ENCODE measurements around the gene OTOG. TPM values are rescaled to one million over a fixed set of nuclear protein-coding genes. Genes with fewer than 3 reads are reported as not detected.

OTOG gene
- total RNA-seq, 2 experiments from 2014 or later = not detected

DNA sequence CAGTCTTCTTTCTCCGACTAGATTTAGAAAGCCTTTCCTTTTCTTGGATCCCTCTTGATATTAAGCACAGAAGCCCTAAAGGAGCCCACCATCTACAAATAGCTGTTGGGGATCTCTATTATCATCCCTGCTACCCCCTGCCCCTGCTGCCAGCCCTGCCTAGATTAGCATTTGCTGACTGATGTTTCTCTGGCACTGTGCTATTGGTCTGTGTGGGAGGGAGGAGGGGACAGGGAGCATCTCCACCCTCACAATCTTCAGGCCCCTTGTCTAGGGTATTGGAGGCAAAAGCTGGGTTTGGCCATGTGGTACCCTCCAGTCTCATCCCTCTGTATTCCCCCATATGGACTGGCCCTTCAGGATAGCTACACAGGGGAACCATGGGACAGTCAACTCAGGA is 9.0 kb upstream of the OTOG start:
- no peak overlapping the region for H3K27ac ChIP-seq (ENCODE audit: low read depth in 1 of 2, low read length in 2 of 2)
- ATAC-seq (ENCODE audit: poor library complexity) = no peak
- Mint-ChIP-seq H3K27me3 (peaks cover 8% of the 10 kb centered on the region), H3K36me3 (ENCODE audit: low read depth) (no peaks in the 10 kb centered on the region), H3K4me1 (ENCODE audit: low read depth) (no peaks in the 10 kb centered on the region), H3K9me3 (no peaks in the 10 kb centered on the region), H3K4me3 (no peak overlapping the region), H3K27ac (no peak overlapping the region)
- H3K4me3 ChIP-seq (ENCODE audit: low read length) = no peak overlapping the region
- ChIA-PET POLR2A (no interaction called here), CTCF (no interaction called here)
- intact Hi-C loops (cut with DNase I, micrococcal nuclease) = no loop called here
- H3K4me1 ChIP-seq (ENCODE audit: insufficient read depth, low read length) = no peaks in the 10 kb centered on the region
- H3K9me3 ChIP-seq (ENCODE audit: control insufficient read depth in 1 of 2, insufficient read depth in 1 of 2, low read length in 2 of 2) = no peaks in the 10 kb centered on the region
- DNase-seq = no peak
- no peaks in the 10 kb centered on the region for H3K36me3 ChIP-seq (ENCODE audit: insufficient read depth, low read length)
- H3K27me3 ChIP-seq (ENCODE audit: control insufficient read depth in 1 of 2, insufficient read depth in 2 of 2, low read length in 2 of 2) = peaks cover 4% of the 10 kb centered on the region in 2 experiments
- TF ChIP-seq CTCF (IDR thresholded peaks at IDR 0.05) = no peak

- Histone ChIP-seq H3K36me3 (ENCODE audit: insufficient read depth, low read length) (no peaks in the 10 kb centered on the region), H3K27me3 (ENCODE audit: control insufficient read depth in 1 of 2, insufficient read depth in 2 of 2, low read length in 2 of 2) (peaks cover 6 to 9% of the 10 kb centered on the region in 2 experiments), H3K4me1 (ENCODE audit: insufficient read depth, low read length) (no peaks in the 10 kb centered on the region), H3K4me3 (ENCODE audit: low read length) (no peak overlapping the region), H3K27ac (ENCODE audit: low read depth in 1 of 2, low read length in 2 of 2) (no peak overlapping the region), H3K9me3 (ENCODE audit: control insufficient read depth in 1 of 2, insufficient read depth in 1 of 2, low read length in 2 of 2) (no peaks in the 10 kb centered on the region)
- H3K9me3 Mint-ChIP-seq = no peaks in the 10 kb centered on the region
- H3K27me3 Mint-ChIP-seq = peaks cover 11% of the 10 kb centered on the region
- no peak for TF ChIP-seq CTCF (IDR thresholded peaks at IDR 0.05)
- H3K4me1 Mint-ChIP-seq (ENCODE audit: low read depth) = no peaks in the 10 kb centered on the region
- ChIA-PET CTCF (no interaction called here), POLR2A (no interaction called here)
- no peak overlapping the region for H3K27ac Mint-ChIP-seq
- no peak overlapping the region for H3K4me3 Mint-ChIP-seq
- intact Hi-C loops (cut with DNase I, micrococcal nuclease) = no loop called here
- no peaks in the 10 kb centered on the region for H3K36me3 Mint-ChIP-seq (ENCODE audit: low read depth)
- ATAC-seq (ENCODE audit: poor library complexity) (no peak), DNase-seq (no peak)
These were observed 8.3 kb upstream of the OTOG start for GRCh38 chr11:17538731-17539130.

GRCh38 chr11:17540807-17541206 is 6.3 kb upstream of the OTOG start:
- DNase-seq (no peak), ATAC-seq (ENCODE audit: poor library complexity) (no peak)
- Mint-ChIP-seq H3K36me3 (ENCODE audit: low read depth) (no peaks in the 10 kb centered on the region), H3K4me1 (ENCODE audit: low read depth) (no peaks in the 10 kb centered on the region), H3K27me3 (peaks cover 25% of the 10 kb centered on the region), H3K4me3 (no peak overlapping the region), H3K9me3 (no peaks in the 10 kb centered on the region), H3K27ac (no peak overlapping the region)
- Histone ChIP-seq H3K27me3 (ENCODE audit: control insufficient read depth in 1 of 2, insufficient read depth in 2 of 2, low read length in 2 of 2) (peaks cover 8 to 18% of the 10 kb centered on the region in 2 experiments), H3K9me3 (ENCODE audit: control insufficient read depth in 1 of 2, insufficient read depth in 1 of 2, low read length in 2 of 2) (no peaks in the 10 kb centered on the region), H3K4me1 (ENCODE audit: insufficient read depth, low read length) (no peaks in the 10 kb centered on the region), H3K4me3 (ENCODE audit: low read length) (no peak overlapping the region), H3K36me3 (ENCODE audit: insufficient read depth, low read length) (no peaks in the 10 kb centered on the region), H3K27ac (ENCODE audit: low read depth in 1 of 2, low read length in 2 of 2) (no peak overlapping the region)
- ChIA-PET CTCF (no interaction called here), POLR2A (no interaction called here)
- no peak for TF ChIP-seq CTCF (IDR thresholded peaks at IDR 0.05)
- intact Hi-C loops (cut with DNase I, micrococcal nuclease) = no loop called here
